ENCODE data around the gene ARL4C.
"Not testable (repeated sequence)": the region's sequence is repeated elsewhere in the genome, so short reads cannot be mapped to it uniquely, and the experiment has no call there.

ARL4C gene

GRCh38 chr2:234472155-234472554 is 24.7 kb downstream of the ARL4C start:
- DNase-seq = no peak

- no peak for DNase-seq
Measured at GRCh38 chr2:234469972-234470371, 26.9 kb downstream of the ARL4C start.

- DNase-seq = no peak
Measured at GRCh38 chr2:234469251-234469845, 27.5 kb downstream of the ARL4C start.

- DNase-seq = no peak
Measured at GRCh38 chr2:234468503-234468902, 28.4 kb downstream of the ARL4C start.

- DNase-seq = no peak
Measured at GRCh38 chr2:234467289-234467688, 29.6 kb downstream of the ARL4C start.

GRCh38 chr2:234464291-234464645 is 32.6 kb downstream of the ARL4C start:
- no peak for DNase-seq

- DNase-seq = peak; percentile 87
Measured at GRCh38 chr2:234463626-234464290, 33.1 kb downstream of the ARL4C start.

- DNase-seq = no peak
Measured at GRCh38 chr2:234462218-234462992, 34.5 kb downstream of the ARL4C start.

GRCh38 chr2:234459401-234460009 is 37.4 kb downstream of the ARL4C start:
- DNase-seq = peak; percentile 28

- no peak for DNase-seq
Measured at GRCh38 chr2:234458466-234458865, 38.4 kb downstream of the ARL4C start.

- no peak for DNase-seq
Measured at GRCh38 chr2:234457421-234457820, 39.5 kb downstream of the ARL4C start.

- DNase-seq = not testable (repeated sequence)
Measured at GRCh38 chr2:234455246-234455645, 41.6 kb downstream of the ARL4C start.

GRCh38 chr2:234454433-234454832 is 42.4 kb downstream of the ARL4C start:
- no peak for DNase-seq

- no peak for DNase-seq
Measured at GRCh38 chr2:234453216-234453615, 43.7 kb downstream of the ARL4C start.

- no peak for DNase-seq
Measured at GRCh38 chr2:234451852-234452625, 44.8 kb downstream of the ARL4C start.

GRCh38 chr2:234451242-234451641 is 45.6 kb downstream of the ARL4C start:
- DNase-seq = no peak

- DNase-seq = peak; percentile 64
Measured at GRCh38 chr2:234450431-234451124, 46.3 kb downstream of the ARL4C start.

GRCh38 chr2:234448506-234449184 is 48.2 kb downstream of the ARL4C start:
- no peak for DNase-seq

GRCh38 chr2:234447963-234448362 is 48.9 kb downstream of the ARL4C start:
- no peak for DNase-seq

- no peak for DNase-seq
Measured at GRCh38 chr2:234447189-234447588, 49.7 kb downstream of the ARL4C start.

GRCh38 chr2:234446404-234447076 is 50.3 kb downstream of the ARL4C start:
- no peak for DNase-seq
